Endothelial cell of umbilical vein (primary cell): ENCODE measurements around the gene NRCAM. TPM values are rescaled to one million over a fixed set of nuclear protein-coding genes. Genes with fewer than 3 reads are reported as not detected.

ENCODE experiments used
- BruUV-seq: library from RNA; stranded (reverse); fragments of 400-500 nt; replicated peaks from 2 replicates; lab custom pipeline; 2021; lab: Mats Ljungman, UMichigan
- CTCF ChIA-PET: fragments of 300-600, 350-600 bp; sonication (Branson Sonifier 250); formaldehyde crosslinking; loops from one replicate; lab custom pipeline; 2021; ENCODE audit warnings: antibody characterized with exemption, inconsistent platforms; lab: Charles Lee
- POLR2A ChIA-PET: fragments of 300-600, 350-600 bp; sonication (Branson Sonifier 250); formaldehyde crosslinking; loops from one replicate; lab custom pipeline; 2021; ENCODE audit warnings: antibody characterized with exemption, inconsistent platforms; lab: Charles Lee
- DNase-seq: peaks from one replicate; pipeline ENCODE4 v3.0.0-alpha.2; 2011; ENCODE audit warnings: low read depth, low spot score
- FAIRE-seq: peaks from 2 replicates; lab custom pipeline; 2011; peaks lifted over from hg19 to GRCh38; lab: Jason Lieb, UNC
- H2AFZ ChIP-seq: 2 replicates; pipeline ENCODE4 v1.6.0; 2012; ENCODE audit warnings: low read depth, low read length, control low read depth, inconsistent platforms
- H3K27ac ChIP-seq: 2 replicates; pipeline ENCODE4 v1.5.1; 2011; ENCODE audit warnings: low read depth, mild to moderate bottlenecking, control low read depth, low read length, moderate library complexity; ENCODE audit not compliant: insufficient read depth
- H3K27me3 ChIP-seq, 2 experiments: 2 replicates each; pipeline versions ENCODE4 v1.6.0 to v1.6.1; 2011; ENCODE audit warnings: low read length in 2 of 2, mixed read lengths in 1 of 2; ENCODE audit not compliant: control insufficient read depth in 2 of 2, insufficient read depth in 2 of 2
- H3K36me3 ChIP-seq, 2 experiments: 2 replicates in 1 of 2; 3 replicates in 1 of 2; pipeline ENCODE4 v1.5.1; 2011; ENCODE audit warnings: low read length in 2 of 2, mild to moderate bottlenecking in 1 of 2, moderate library complexity in 1 of 2; ENCODE audit not compliant: control insufficient read depth in 2 of 2, insufficient read depth in 2 of 2; ENCODE audit errors: extremely low read depth in 1 of 2
- H3K4me1 ChIP-seq: 3 replicates; pipeline ENCODE4 v1.5.1; 2011; ENCODE audit warnings: mild to moderate bottlenecking, low read length; ENCODE audit not compliant: control insufficient read depth, insufficient read depth; ENCODE audit errors: extremely low read depth
- H3K4me2 ChIP-seq: 2 replicates; pipeline ENCODE4 v1.6.1; 2011; ENCODE audit warnings: low read length, control low read depth, mixed read lengths; ENCODE audit not compliant: insufficient read depth
- H3K4me3 ChIP-seq, 3 experiments: fragments of 200-600 bp in 1 of 3; sonication (generic), shearing (Covaris generic) in 1 of 3; replicated peaks in 1 of 3; 2 replicates each; pipeline ENCODE4 v1.5.1; 2011 to 2016; ENCODE audit warnings: control low read depth in 3 of 3, low read length in 3 of 3, mild to moderate bottlenecking in 2 of 3, inconsistent platforms in 1 of 3, low read depth in 1 of 3, moderate library complexity in 1 of 3; ENCODE audit not compliant: insufficient read depth in 1 of 3
- H3K79me2 ChIP-seq: 2 replicates; pipeline ENCODE4 v1.6.0; 2012; ENCODE audit warnings: low read length, inconsistent platforms; ENCODE audit not compliant: control insufficient read depth, insufficient read depth
- H3K9ac ChIP-seq: replicated peaks from 2 replicates; pipeline ENCODE3; 2011; ENCODE audit warnings: low read length, control low read depth; ENCODE audit not compliant: insufficient read depth; ENCODE audit errors: extremely low read depth
- H3K9me1 ChIP-seq: replicated peaks from 3 replicates; pipeline ENCODE4 v1.6.0; 2011; ENCODE audit warnings: mild to moderate bottlenecking, low read length; ENCODE audit not compliant: control insufficient read depth, insufficient read depth; ENCODE audit errors: extremely low read depth
- H3K9me3 ChIP-seq: replicated peaks from 2 replicates; pipeline ENCODE4 v1.5.1; 2012; ENCODE audit warnings: low read length, inconsistent platforms; ENCODE audit not compliant: control insufficient read depth, insufficient read depth
- H4K20me1 ChIP-seq: replicated peaks from 2 replicates; pipeline ENCODE3; 2011; ENCODE audit warnings: mild to moderate bottlenecking, low read length; ENCODE audit not compliant: control insufficient read depth, insufficient read depth; ENCODE audit errors: extremely low read depth
- CTCF ChIP-seq, 2 donors: IDR thresholded peaks; 1 replicate in 1 of 2; 2 replicates in 1 of 2; pipeline ENCODE4 v1.5.1; 2011; ENCODE audit warnings: low read length in 2 of 2, mild to moderate bottlenecking in 2 of 2, moderate library complexity in 2 of 2, control low read depth in 1 of 2, inconsistent platforms in 1 of 2, low read depth in 1 of 2; ENCODE audit not compliant: insufficient read depth in 1 of 2; ENCODE audit errors: extremely low read depth in 1 of 2
- JUN ChIP-seq: IDR thresholded peaks from 2 replicates; pipeline ENCODE4 v1.6.1; 2011; ENCODE audit warnings: borderline replicate concordance, low read depth; ENCODE audit not compliant: insufficient read length, insufficient read depth
- MYC ChIP-seq: IDR thresholded peaks from one replicate; pipeline ENCODE4 v1.6.1; 2011; ENCODE audit warnings: mild to moderate bottlenecking, low read depth, low read length
- POLR2A ChIP-seq: IDR thresholded peaks from 2 replicates; pipeline ENCODE4 v1.6.1; 2012; ENCODE audit warnings: low read depth, mild to moderate bottlenecking, control low read depth, low read length
- POLR2AphosphoS5 ChIP-seq: IDR thresholded peaks from 2 replicates; pipeline ENCODE4 v1.6.1; 2012; ENCODE audit warnings: low read depth, mild to moderate bottlenecking, control low read depth, low read length, moderate library complexity; ENCODE audit not compliant: insufficient read depth
- dilution Hi-C: fragments of 300-500 bp; cut with MboI; formaldehyde crosslinking; loops from one replicate; pipeline ENCODE4 v1.15.0; 2019; ENCODE audit warnings: low sequenced_read_pairs; ENCODE audit not compliant: extremely low pct_ligation_motif_present
- intact Hi-C: fragments of 100-400 bp; cut with micrococcal nuclease; formaldehyde crosslinking; loops from one replicate; pipeline ENCODE4 v1.10.0; 2022
- polyA plus RNA-seq, 4 experiments: library from polyadenylated mRNA; depleted of rRNA in 3 of 4; stranded (reverse) in 3 of 4; unstranded in 1 of 4; fragments of >200 nt; gene quantifications; 2 replicates each; pipeline versions ENCODE4 v1.2.1 to v1.2.3, GENCODE V29; 2011 to 2012; ENCODE audit warnings: missing spikeins in 1 of 4
- total RNA-seq: library from RNA; stranded (reverse); gene quantifications from 2 replicates; pipeline ENCODE4 v1.2.3, GENCODE V29; 2021

Gene NRCAM
- total and polyA plus RNA-seq, 2 donors (not counting 3 experiments of a cell fraction or from before 2014, with no cell fraction given): 26.0 to 47.6 TPM

- H3K27me3 ChIP-seq: no peaks in the 10 kb centered on the region
- dilution Hi-C loops (no loop called here), intact Hi-C loops (no loop called here)
- no TSS peak for BruUV-seq
- H3K36me3 ChIP-seq: no peaks in the 10 kb centered on the region
- H2AFZ ChIP-seq: no peak overlapping the region
- H4K20me1 ChIP-seq: no peaks in the 10 kb centered on the region
- no peak overlapping the region for H3K4me3 ChIP-seq
- no peak for DNase-seq
- no peaks in the 10 kb centered on the region for H3K79me2 ChIP-seq
- no peak for FAIRE-seq
- TF ChIP-seq POLR2AphosphoS5 (no peak), CTCF (IDR thresholded peaks at IDR 0.05; ENCODE audit: extremely low read depth in 1 of 2, insufficient read depth in 1 of 2, low read depth in 1 of 2, low read length in 2 of 2) (no peak), JUN (no peak), POLR2A (no peak), MYC (no peak)
- ChIA-PET POLR2A (no interaction called here), CTCF (interaction anchor here (0.7 to 1.8 kb wide), 2 partner anchors 12 to 27 kb away, joined by 3 to 5 read pairs; no protein-coding TSS in a partner anchor)
- H3K9me3 ChIP-seq: no peaks in the 10 kb centered on the region
- peaks cover 8% of the 10 kb centered on the region for H3K4me1 ChIP-seq
- H3K4me2 ChIP-seq: no peak overlapping the region
- H3K9me1 ChIP-seq: no peaks in the 10 kb centered on the region
- no peak overlapping the region for H3K9ac ChIP-seq
- H3K27ac ChIP-seq: no peak overlapping the region
These were observed 337.3 kb downstream of the NRCAM start for GRCh38 chr7:108118959-108119358.
